HCT116 (cell line): ENCODE data around the gene STAT4. TPM values are rescaled to one million over a fixed set of nuclear protein-coding genes. Genes with fewer than 3 reads are reported as not detected.

ENCODE experiments used
- ATAC-seq: fragments of 200-7000 bp; cut with Tn5 transposase; 2 replicates; pipeline ENCODE4 v1.9.1; 2020; ENCODE audit warnings: mild to moderate bottlenecking, moderate library complexity
- BruUV-seq: library from RNA; stranded (reverse); fragments of 400-500 nt; replicated peaks from 2 replicates; lab custom pipeline; 2021; lab: Mats Ljungman, UMichigan
- CTCF ChIA-PET: fragments of 300-600 bp; sonication (Branson Sonifier 250); formaldehyde crosslinking; loops from one replicate; lab custom pipeline; 2021; ENCODE audit warnings: antibody characterized with exemption; lab: Charles Lee
- POLR2A ChIA-PET: fragments of 300-600, 350-600 bp; sonication (Branson Sonifier 250); formaldehyde crosslinking; loops from one replicate; lab custom pipeline; 2021; ENCODE audit warnings: antibody characterized with exemption; lab: Charles Lee
- RAD21 ChIA-PET, 2 experiments: fragments of 300-600 bp; sonication (Branson Sonifier 250); formaldehyde crosslinking; loops; one replicate each; lab custom pipeline; 2023; ENCODE audit warnings: low total read pairs in 2 of 2; ENCODE audit not compliant: uncharacterized antibody in 2 of 2, unreplicated experiment in 2 of 2, low non-redundant PET in 1 of 2; lab: Charles Lee
- DNase-seq: peaks from one replicate; pipeline ENCODE4 v3.0.0-alpha.2; 2010; ENCODE audit warnings: low read depth, low spot score
- H2AFZ ChIP-seq: fragments of 200-600 bp; shearing (Covaris generic), sonication (generic); 2 replicates; pipeline ENCODE4 v1.6.1; 2017; ENCODE audit warnings: low read depth, mixed run types, mixed read lengths, antibody characterized with exemption, low read length; ENCODE audit not compliant: poor library complexity, severe bottlenecking
- H3K27ac ChIP-seq: 2 replicates; pipeline ENCODE4 v1.5.1; 2012; ENCODE audit warnings: low read depth, low read length
- H3K27me3 ChIP-seq: fragments of 200-600 bp; sonication (generic); 2 replicates; pipeline ENCODE4 v1.6.1; 2016; ENCODE audit warnings: mixed run types, low read length, mixed read lengths; ENCODE audit not compliant: insufficient read depth
- H3K36me3 ChIP-seq, 2 experiments: fragments of 200-500 bp in 1 of 2; fragments of 200-600 bp in 1 of 2; sonication (Bioruptor generic) in 1 of 2; sonication (generic) in 1 of 2; 2 replicates each; pipeline versions ENCODE4 v1.5.1 to v1.6.1; 2014 to 2016; ENCODE audit warnings: low read length in 2 of 2, inconsistent platforms in 1 of 2, mixed read lengths in 1 of 2, mixed run types in 1 of 2; ENCODE audit not compliant: insufficient read depth in 2 of 2, control insufficient read depth in 1 of 2
- H3K4me1 ChIP-seq, 2 experiments: fragments of 200-600 bp in 1 of 2; sonication (generic) in 1 of 2; 2 replicates each; pipeline versions ENCODE4 v1.5.1 to v1.6.1; 2012 to 2017; ENCODE audit warnings: low read length in 2 of 2, inconsistent platforms in 1 of 2, mild to moderate bottlenecking in 1 of 2, mixed read lengths in 1 of 2, mixed run types in 1 of 2, moderate library complexity in 1 of 2; ENCODE audit not compliant: insufficient read depth in 2 of 2, control insufficient read depth in 1 of 2
- H3K4me2 ChIP-seq: fragments of 200-600 bp; sonication (generic); 2 replicates; pipeline ENCODE4 v1.6.1; 2017; ENCODE audit warnings: mixed run types, low read length, mixed read lengths
- H3K4me3 ChIP-seq, 2 experiments: fragments of 200-600 bp in 1 of 2; sonication (generic) in 1 of 2; replicated peaks in 1 of 2; 2 replicates each; pipeline ENCODE4 v1.5.1; 2011 to 2016; ENCODE audit warnings: low read length in 2 of 2, control low read depth in 1 of 2, low read depth in 1 of 2, mild to moderate bottlenecking in 1 of 2, mixed read lengths in 1 of 2, mixed run types in 1 of 2
- H3K79me2 ChIP-seq: fragments of 200-600 bp; sonication (generic); 2 replicates; pipeline ENCODE4 v1.6.1; 2017; ENCODE audit warnings: mild to moderate bottlenecking, mixed run types, low read length, moderate library complexity, mixed read lengths; ENCODE audit not compliant: insufficient read depth
- H3K9ac ChIP-seq: fragments of 200-600 bp; sonication (generic); 2 replicates; pipeline ENCODE4 v1.6.1; 2016; ENCODE audit warnings: low read length, mixed read lengths
- H3K9me2 ChIP-seq: fragments of 200-600 bp; sonication (generic), shearing (Covaris generic); 2 replicates; pipeline ENCODE4 v1.6.1; 2017; ENCODE audit warnings: mixed run types, mild to moderate bottlenecking, moderate library complexity; ENCODE audit not compliant: insufficient read depth
- H3K9me3 ChIP-seq, 2 experiments: fragments of 200-500 bp in 1 of 2; fragments of 200-600 bp in 1 of 2; sonication (Bioruptor generic) in 1 of 2; sonication (generic) in 1 of 2; 2 replicates each; pipeline ENCODE4 v1.6.1; 2014 to 2017; ENCODE audit warnings: low read length in 2 of 2, mixed read lengths in 2 of 2, inconsistent platforms in 1 of 2, low read depth in 1 of 2, mild to moderate bottlenecking in 1 of 2, mixed run types in 1 of 2, moderate library complexity in 1 of 2; ENCODE audit not compliant: control insufficient read depth in 1 of 2, insufficient read depth in 1 of 2
- H4K20me1 ChIP-seq: fragments of 200-600 bp; sonication (generic), shearing (Covaris generic); 2 replicates; pipeline ENCODE4 v1.6.1; 2017; ENCODE audit warnings: mixed run types, mild to moderate bottlenecking, moderate library complexity; ENCODE audit not compliant: insufficient read depth
- CBX3 ChIP-seq: IDR thresholded peaks from 2 replicates; pipeline ENCODE4 v1.6.1; 2012; ENCODE audit warnings: low read depth
- CEBPB ChIP-seq: IDR thresholded peaks from 2 replicates; pipeline ENCODE4 v1.6.1; 2012; ENCODE audit warnings: low read depth
- EGR1 ChIP-seq: IDR thresholded peaks from 2 replicates; pipeline ENCODE4 v1.6.1; 2012; ENCODE audit warnings: low read depth
- EZH2 ChIP-seq: fragments of 200-600 bp; sonication (generic); IDR thresholded peaks from 2 replicates; pipeline ENCODE4 v1.6.1; 2017; ENCODE audit warnings: antibody characterized with exemption, mixed run types
- EZH2phosphoT487 ChIP-seq: fragments of 200-600 bp; IDR thresholded peaks from 2 replicates; pipeline ENCODE4 v1.6.1; 2018; ENCODE audit warnings: antibody characterized with exemption, borderline replicate concordance
- FOSL1 ChIP-seq: IDR thresholded peaks from 2 replicates; pipeline ENCODE4 v1.6.1; 2012; ENCODE audit warnings: low read depth
- JUND ChIP-seq: IDR thresholded peaks from 2 replicates; pipeline ENCODE4 v1.6.1; 2012
- POLR2A ChIP-seq: IDR thresholded peaks from 2 replicates; pipeline ENCODE4 v1.7.0; 2011; ENCODE audit warnings: borderline replicate concordance; ENCODE audit not compliant: insufficient read depth, insufficient read length; ENCODE audit errors: extremely low read depth
- SIN3A ChIP-seq: IDR thresholded peaks from 2 replicates; pipeline ENCODE4 v1.6.1; 2012; ENCODE audit warnings: low read depth
- SP1 ChIP-seq: IDR thresholded peaks from 2 replicates; pipeline ENCODE4 v1.6.1; 2012; ENCODE audit warnings: low read depth
- YY1 ChIP-seq: IDR thresholded peaks from 2 replicates; pipeline ENCODE4 v1.6.1; 2011; ENCODE audit warnings: low read length, low read depth, moderate library complexity, mild to moderate bottlenecking; ENCODE audit not compliant: insufficient replicate concordance; ENCODE audit errors: extremely low read depth
- ZNF274 ChIP-seq: fragments of 200-500 bp; sonication (Bioruptor generic); IDR thresholded peaks from 2 replicates; pipeline ENCODE4 v1.6.1; 2014; ENCODE audit warnings: mild to moderate bottlenecking, low read depth, low read length, inconsistent platforms
- intact Hi-C: fragments of 100-400 bp; cut with micrococcal nuclease; formaldehyde crosslinking; loops from 2 replicates; pipeline ENCODE4 v1.10.0; 2022
- total RNA-seq: library from RNA; stranded (reverse); gene quantifications from one replicate; pipeline ENCODE4 v1.2.1, GENCODE V29; 2021; ENCODE audit not compliant: unreplicated experiment
- TF ChIP-seq, protein P1 (sequence below): IDR thresholded peaks from 2 replicates; pipeline ENCODE4 v1.6.1; 2012
- TF ChIP-seq, protein P2 (sequence below): IDR thresholded peaks from 2 replicates; pipeline ENCODE4 v1.6.1; 2012
- TF ChIP-seq, protein P3 (sequence below): IDR thresholded peaks from 2 replicates; pipeline ENCODE4 v1.6.1; 2011; ENCODE audit warnings: mild to moderate bottlenecking, low read length, moderate library complexity; ENCODE audit not compliant: insufficient replicate concordance; ENCODE audit errors: extremely low read depth

Gene STAT4
- total RNA-seq, 1 experiment from 2014 or later: 2.0 TPM

DNA sequence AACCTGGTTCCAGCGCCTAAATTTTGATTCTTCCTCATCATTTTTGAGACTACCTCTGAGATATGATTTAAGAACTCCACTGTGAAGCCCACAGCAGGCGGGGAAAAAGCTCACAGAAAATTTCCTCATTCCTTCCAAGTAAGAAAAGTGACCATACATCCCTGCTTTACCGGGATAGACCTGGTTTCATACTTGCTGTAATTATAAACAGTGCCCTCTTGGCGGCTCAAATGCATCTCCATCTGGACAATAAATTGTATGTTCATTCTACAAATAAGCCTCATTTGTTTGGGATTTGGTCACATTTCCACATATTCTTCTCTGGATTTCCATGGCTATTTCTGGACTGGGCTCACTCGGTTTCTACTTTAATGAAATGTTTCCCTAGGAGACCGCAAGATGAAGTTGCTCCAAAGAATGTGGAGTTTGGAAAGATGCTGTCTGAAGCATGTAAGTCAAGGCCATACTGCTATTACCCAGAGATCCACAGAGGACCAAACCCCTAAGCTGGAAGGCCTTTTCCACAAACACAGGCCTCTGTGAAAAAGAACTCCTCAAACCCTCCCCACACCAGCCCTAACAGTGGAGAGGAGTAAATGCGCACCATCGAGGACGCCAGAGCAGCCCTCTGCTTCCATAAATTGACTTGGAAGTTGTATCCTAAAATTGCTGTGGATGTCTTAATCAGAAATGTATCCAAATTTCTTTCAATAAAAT lies 150.7 kb downstream of the STAT4 start (continued):
- TF ChIP-seq, protein P1, sequence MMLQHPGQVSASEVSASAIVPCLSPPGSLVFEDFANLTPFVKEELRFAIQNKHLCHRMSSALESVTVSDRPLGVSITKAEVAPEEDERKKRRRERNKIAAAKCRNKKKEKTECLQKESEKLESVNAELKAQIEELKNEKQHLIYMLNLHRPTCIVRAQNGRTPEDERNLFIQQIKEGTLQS: no peak
- TF ChIP-seq, protein P2, sequence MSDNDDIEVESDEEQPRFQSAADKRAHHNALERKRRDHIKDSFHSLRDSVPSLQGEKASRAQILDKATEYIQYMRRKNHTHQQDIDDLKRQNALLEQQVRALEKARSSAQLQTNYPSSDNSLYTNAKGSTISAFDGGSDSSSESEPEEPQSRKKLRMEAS: no peak
- TF ChIP-seq YY1 (no peak), SP1 (no peak), POLR2A (no peak)

DNA sequence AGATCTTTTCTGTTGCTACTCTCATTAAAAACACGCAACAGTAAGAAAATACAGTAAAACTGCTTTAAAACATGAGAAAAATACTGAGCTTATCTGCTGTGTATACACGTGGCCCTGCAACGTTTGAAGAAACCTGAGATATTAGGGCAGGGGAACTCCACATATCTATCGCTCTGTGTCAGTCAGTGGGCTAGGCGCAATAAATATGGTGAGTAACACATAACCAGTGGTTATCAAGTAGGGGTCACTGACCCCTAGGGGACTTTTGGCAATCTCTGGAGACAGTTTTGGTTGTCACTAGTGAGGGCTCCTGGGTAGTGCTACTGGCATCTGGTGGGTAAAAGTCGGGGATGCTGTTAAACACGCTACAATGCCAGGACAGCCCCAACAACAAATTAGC lies 151.7 kb downstream of the STAT4 start:
- Histone ChIP-seq H4K20me1 (no peaks in the 10 kb centered on the region), H3K4me1 (no peaks in the 10 kb centered on the region), H3K79me2 (no peaks in the 10 kb centered on the region), H3K4me3 (no peak overlapping the region), H3K9me3 (no peaks in the 10 kb centered on the region), H2AFZ (no peak overlapping the region), H3K9ac (no peak overlapping the region), H3K4me2 (no peak overlapping the region), H3K27me3 (no peaks in the 10 kb centered on the region), H3K36me3 (peaks cover 62 to 78% of the 10 kb centered on the region in 2 experiments), H3K9me2 (no peaks in the 10 kb centered on the region), H3K27ac (no peak overlapping the region)
- ATAC-seq (no peak), DNase-seq (no peak)
- intact Hi-C loops: no loop called here
- no TSS peak for BruUV-seq
- TF ChIP-seq ZNF274: no peak
- TF ChIP-seq EGR1: no peak
- no peak for TF ChIP-seq YY1
- no peak for TF ChIP-seq SIN3A
- no peak for TF ChIP-seq JUND
- no peak for TF ChIP-seq EZH2
- TF ChIP-seq, protein P3, sequence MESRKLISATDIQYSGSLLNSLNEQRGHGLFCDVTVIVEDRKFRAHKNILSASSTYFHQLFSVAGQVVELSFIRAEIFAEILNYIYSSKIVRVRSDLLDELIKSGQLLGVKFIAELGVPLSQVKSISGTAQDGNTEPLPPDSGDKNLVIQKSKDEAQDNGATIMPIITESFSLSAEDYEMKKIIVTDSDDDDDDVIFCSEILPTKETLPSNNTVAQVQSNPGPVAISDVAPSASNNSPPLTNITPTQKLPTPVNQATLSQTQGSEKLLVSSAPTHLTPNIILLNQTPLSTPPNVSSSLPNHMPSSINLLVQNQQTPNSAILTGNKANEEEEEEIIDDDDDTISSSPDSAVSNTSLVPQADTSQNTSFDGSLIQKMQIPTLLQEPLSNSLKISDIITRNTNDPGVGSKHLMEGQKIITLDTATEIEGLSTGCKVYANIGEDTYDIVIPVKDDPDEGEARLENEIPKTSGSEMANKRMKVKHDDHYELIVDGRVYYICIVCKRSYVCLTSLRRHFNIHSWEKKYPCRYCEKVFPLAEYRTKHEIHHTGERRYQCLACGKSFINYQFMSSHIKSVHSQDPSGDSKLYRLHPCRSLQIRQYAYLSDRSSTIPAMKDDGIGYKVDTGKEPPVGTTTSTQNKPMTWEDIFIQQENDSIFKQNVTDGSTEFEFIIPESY: no peak
- TF ChIP-seq, protein P2: no peak
- no peak for TF ChIP-seq POLR2A
- TF ChIP-seq CBX3: no peak
- no peak for TF ChIP-seq FOSL1
- no peak for TF ChIP-seq EZH2phosphoT487
- no peak for TF ChIP-seq CEBPB
- TF ChIP-seq, protein P1: no peak
- ChIA-PET POLR2A (no interaction called here), CTCF (no interaction called here), RAD21 (no interaction called here)
